Stimulated activated CD4-positive, alpha-beta T cell treated with anti-CD3 and anti-CD28 coated beads, Interleukin-4, amount 100 ng/mL, for 24 hours (primary cell): ENCODE data around the gene ZNF722.
"Not testable (repeated sequence)": the region's sequence is repeated elsewhere in the genome, so short reads cannot be mapped to it uniquely, and the experiment has no call there.

Source experiments
- DNase-seq: peaks from one replicate; pipeline ENCODE4 v3.0.0-alpha.2; 2020

Gene ZNF722

GRCh38 chr7:63998549-63998948, at the start of gene ZNF722:
TSS of gene ZNF722 (plus strand) at chr7:63998849. CDS start at chr7:63998962, 113 bp downstream.
- no peak for DNase-seq

- DNase-seq: no peak
Observed at GRCh38 chr7:63953181-63953580, 45.5 kb upstream of the ZNF722 start.

- no peak for DNase-seq
Observed at GRCh38 chr7:63968629-63969028, 30.0 kb upstream of the ZNF722 start.

GRCh38 chr7:64015496-64015895, 16.8 kb downstream of the ZNF722 start:
- DNase-seq: not testable (repeated sequence)

- DNase-seq: no peak
Observed at GRCh38 chr7:64035388-64035787, 36.7 kb downstream of the ZNF722 start.

GRCh38 chr7:64037095-64037494, 38.4 kb downstream of the ZNF722 start:
- no peak for DNase-seq

GRCh38 chr7:64045301-64046040, 46.8 kb downstream of the ZNF722 start, which contains the start of gene ZNF727:
TSS of gene ZNF727 (plus strand) at chr7:64045434. CDS start at chr7:64045622, 188 bp downstream.
- no peak for DNase-seq

GRCh38 chr7:64046041-64046389, 47.4 kb downstream of the ZNF722 start:
- no peak for DNase-seq
